Astrocyte (in vitro differentiated cells and primary cell): ENCODE measurements around the gene TES. TPM values are rescaled to one million over a fixed set of nuclear protein-coding genes. Genes with fewer than 3 reads are reported as not detected.

ENCODE experiments used
- DNase-seq: peaks from one replicate; pipeline ENCODE4 v3.0.0-alpha.2; 2010; ENCODE audit warnings: low read depth
- FAIRE-seq: peaks from 2 replicates; lab custom pipeline; 2011; peaks lifted over from hg19 to GRCh38; lab: Jason Lieb, UNC
- H2AFZ ChIP-seq: 2 replicates; pipeline ENCODE4 v1.6.0; 2012; ENCODE audit warnings: low read depth, low read length, inconsistent platforms
- H3K27ac ChIP-seq: 2 replicates; pipeline ENCODE4 v1.5.1; 2011; ENCODE audit warnings: low read depth, low read length, inconsistent platforms
- H3K27me3 ChIP-seq: 2 replicates; pipeline ENCODE4 v1.6.0; 2011; ENCODE audit warnings: low read length, inconsistent platforms; ENCODE audit not compliant: insufficient read depth
- H3K36me3 ChIP-seq: 2 replicates; pipeline ENCODE4 v1.5.1; 2011; ENCODE audit warnings: low read length, inconsistent platforms; ENCODE audit not compliant: insufficient read depth
- H3K4me1 ChIP-seq: 2 replicates; pipeline ENCODE4 v1.5.1; 2011; ENCODE audit warnings: low read length, inconsistent platforms; ENCODE audit not compliant: insufficient read depth
- H3K4me2 ChIP-seq: 2 replicates; pipeline ENCODE4 v1.6.0; 2012; ENCODE audit warnings: low read length, inconsistent platforms
- H3K4me3 ChIP-seq: 2 replicates; pipeline ENCODE4 v1.5.1; 2011; ENCODE audit warnings: low read depth, mild to moderate bottlenecking, low read length, inconsistent platforms; ENCODE audit not compliant: insufficient read depth
- H3K79me2 ChIP-seq: 2 replicates; pipeline ENCODE4 v1.6.0; 2012; ENCODE audit warnings: mild to moderate bottlenecking, low read length, inconsistent platforms; ENCODE audit not compliant: insufficient read depth
- H3K9ac ChIP-seq: 2 replicates; pipeline ENCODE4 v1.6.0; 2012; ENCODE audit warnings: mild to moderate bottlenecking, low read length, inconsistent platforms
- H3K9me3 ChIP-seq: 2 replicates; pipeline ENCODE4 v1.5.1; 2012; ENCODE audit warnings: low read depth, mild to moderate bottlenecking, low read length, inconsistent platforms; ENCODE audit not compliant: insufficient read depth
- H4K20me1 ChIP-seq: 2 replicates; pipeline ENCODE4 v1.6.0; 2012; ENCODE audit warnings: low read length, inconsistent platforms; ENCODE audit not compliant: insufficient read depth
- H3K27ac Mint-ChIP-seq: one replicate; pipeline ENCODE4 v1.8.0; 2021; ENCODE audit warnings: mild to moderate bottlenecking, mixed read lengths; ENCODE audit not compliant: unreplicated experiment
- H3K27me3 Mint-ChIP-seq: one replicate; pipeline ENCODE4 v1.8.0; 2021; ENCODE audit warnings: low read depth, mixed read lengths; ENCODE audit not compliant: unreplicated experiment
- H3K36me3 Mint-ChIP-seq: one replicate; pipeline ENCODE4 v1.8.0; 2021; ENCODE audit warnings: low read depth, mixed read lengths; ENCODE audit not compliant: unreplicated experiment
- H3K4me1 Mint-ChIP-seq: one replicate; pipeline ENCODE4 v1.8.0; 2021; ENCODE audit warnings: low read depth, mixed read lengths; ENCODE audit not compliant: unreplicated experiment
- H3K4me3 Mint-ChIP-seq: one replicate; pipeline ENCODE4 v1.8.0; 2021; ENCODE audit warnings: mild to moderate bottlenecking, moderate library complexity, mixed read lengths; ENCODE audit not compliant: unreplicated experiment
- H3K9me3 Mint-ChIP-seq: one replicate; pipeline ENCODE4 v1.8.0; 2021; ENCODE audit warnings: mild to moderate bottlenecking, mixed read lengths; ENCODE audit not compliant: unreplicated experiment
- EZH2 ChIP-seq: IDR thresholded peaks from 2 replicates; pipeline ENCODE4 v1.6.1; 2012; ENCODE audit warnings: mild to moderate bottlenecking, low read length, inconsistent platforms; ENCODE audit not compliant: insufficient read depth
- total RNA-seq: library from RNA; stranded (reverse); gene quantifications from 2 replicates; pipeline ENCODE4 v1.2.1, GENCODE V29; 2021
- TF ChIP-seq, protein P1 (sequence below): IDR thresholded peaks from 2 replicates; pipeline ENCODE4 v1.5.1; 2011; ENCODE audit warnings: low read depth, mild to moderate bottlenecking, inconsistent platforms, low read length, moderate library complexity; ENCODE audit not compliant: insufficient read depth

TES gene
- total RNA-seq, 1 donor from 2014 or later: 179 TPM

DNA sequence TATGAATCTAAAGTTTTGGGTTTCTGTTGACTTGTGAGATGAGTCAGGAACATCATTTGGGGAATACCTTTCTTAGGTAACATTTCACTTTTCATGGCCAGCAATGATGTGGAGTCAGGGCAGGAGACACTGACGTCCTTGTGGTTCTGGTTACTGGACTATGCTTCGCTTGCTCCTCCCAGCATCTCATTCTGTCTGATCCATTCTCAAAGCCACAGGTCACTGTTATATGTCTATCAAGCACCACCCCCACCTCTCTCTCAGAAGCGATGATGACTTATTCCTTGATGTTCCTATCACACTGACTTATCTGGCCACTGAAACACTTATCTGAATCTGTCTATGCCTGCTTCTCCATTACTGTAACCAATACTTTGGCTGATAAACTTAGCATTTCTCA, 51.6 kb downstream of the TES start:
- no peak overlapping the region for H3K9ac ChIP-seq
- peaks cover 30% of the 10 kb centered on the region for H3K4me1 Mint-ChIP-seq
- no peaks in the 10 kb centered on the region for H3K27me3 ChIP-seq
- no peak overlapping the region for H3K4me3 ChIP-seq
- H3K9me3 ChIP-seq: no peaks in the 10 kb centered on the region
- no peak overlapping the region for H2AFZ ChIP-seq
- TF ChIP-seq EZH2: no peak
- TF ChIP-seq, protein P1, sequence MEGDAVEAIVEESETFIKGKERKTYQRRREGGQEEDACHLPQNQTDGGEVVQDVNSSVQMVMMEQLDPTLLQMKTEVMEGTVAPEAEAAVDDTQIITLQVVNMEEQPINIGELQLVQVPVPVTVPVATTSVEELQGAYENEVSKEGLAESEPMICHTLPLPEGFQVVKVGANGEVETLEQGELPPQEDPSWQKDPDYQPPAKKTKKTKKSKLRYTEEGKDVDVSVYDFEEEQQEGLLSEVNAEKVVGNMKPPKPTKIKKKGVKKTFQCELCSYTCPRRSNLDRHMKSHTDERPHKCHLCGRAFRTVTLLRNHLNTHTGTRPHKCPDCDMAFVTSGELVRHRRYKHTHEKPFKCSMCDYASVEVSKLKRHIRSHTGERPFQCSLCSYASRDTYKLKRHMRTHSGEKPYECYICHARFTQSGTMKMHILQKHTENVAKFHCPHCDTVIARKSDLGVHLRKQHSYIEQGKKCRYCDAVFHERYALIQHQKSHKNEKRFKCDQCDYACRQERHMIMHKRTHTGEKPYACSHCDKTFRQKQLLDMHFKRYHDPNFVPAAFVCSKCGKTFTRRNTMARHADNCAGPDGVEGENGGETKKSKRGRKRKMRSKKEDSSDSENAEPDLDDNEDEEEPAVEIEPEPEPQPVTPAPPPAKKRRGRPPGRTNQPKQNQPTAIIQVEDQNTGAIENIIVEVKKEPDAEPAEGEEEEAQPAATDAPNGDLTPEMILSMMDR: no peak
- H3K36me3 Mint-ChIP-seq: peaks cover 7% of the 10 kb centered on the region
- no peaks in the 10 kb centered on the region for H4K20me1 ChIP-seq
- no peak overlapping the region for H3K4me3 Mint-ChIP-seq
- H3K9me3 Mint-ChIP-seq: no peaks in the 10 kb centered on the region
- H3K36me3 ChIP-seq: peaks cover 9% of the 10 kb centered on the region
- peaks cover 22% of the 10 kb centered on the region for H3K4me1 ChIP-seq
- no peak overlapping the region for H3K27ac ChIP-seq
- no peak for DNase-seq
- no peak for FAIRE-seq
- peaks cover 2% of the 10 kb centered on the region for H3K79me2 ChIP-seq
- no peak overlapping the region for H3K4me2 ChIP-seq
- no peaks in the 10 kb centered on the region for H3K27me3 Mint-ChIP-seq
- H3K27ac Mint-ChIP-seq: peak overlapping the region; percentile 16

GRCh38 chr7:116265881-116266280, 55.5 kb downstream of the TES start:
- no peak overlapping the region for H3K4me2 ChIP-seq
- no peak overlapping the region for H3K27ac ChIP-seq
- FAIRE-seq (peak; percentile 20), DNase-seq (no peak)
- peaks cover 2% of the 10 kb centered on the region for H3K79me2 ChIP-seq
- no peaks in the 10 kb centered on the region for H3K36me3 ChIP-seq
- H4K20me1 ChIP-seq: no peaks in the 10 kb centered on the region
- H3K27ac Mint-ChIP-seq: no peak overlapping the region
- no peaks in the 10 kb centered on the region for H3K9me3 Mint-ChIP-seq
- H3K36me3 Mint-ChIP-seq: peaks cover 3% of the 10 kb centered on the region
- no peaks in the 10 kb centered on the region for H3K27me3 ChIP-seq
- H3K9ac ChIP-seq: no peak overlapping the region
- H3K4me1 ChIP-seq: peaks cover 16% of the 10 kb centered on the region
- H3K4me3 Mint-ChIP-seq: no peak overlapping the region
- TF ChIP-seq, protein P1: no peak
- no peak for TF ChIP-seq EZH2
- no peaks in the 10 kb centered on the region for H3K9me3 ChIP-seq
- H3K4me1 Mint-ChIP-seq: peaks cover 30% of the 10 kb centered on the region
- no peak overlapping the region for H2AFZ ChIP-seq
- no peak overlapping the region for H3K4me3 ChIP-seq
- no peaks in the 10 kb centered on the region for H3K27me3 Mint-ChIP-seq

GRCh38 chr7:116269466-116269865, 59.1 kb downstream of the TES start:
- no peaks in the 10 kb centered on the region for H3K36me3 ChIP-seq
- H3K36me3 Mint-ChIP-seq: no peaks in the 10 kb centered on the region
- peak overlapping the region; percentile 3 for H3K27ac Mint-ChIP-seq
- H3K4me1 Mint-ChIP-seq: peaks cover 46% of the 10 kb centered on the region
- H3K27ac ChIP-seq: no peak overlapping the region
- FAIRE-seq: peak; percentile 60
- TF ChIP-seq, protein P1: no peak
- DNase-seq: no peak
- H3K27me3 ChIP-seq: no peaks in the 10 kb centered on the region
- H3K4me3 Mint-ChIP-seq: no peak overlapping the region
- H4K20me1 ChIP-seq: no peaks in the 10 kb centered on the region
- H3K9ac ChIP-seq: no peak overlapping the region
- peaks cover 33% of the 10 kb centered on the region for H3K4me1 ChIP-seq
- no peaks in the 10 kb centered on the region for H3K27me3 Mint-ChIP-seq
- peaks cover 3% of the 10 kb centered on the region for H3K79me2 ChIP-seq
- H3K4me2 ChIP-seq: no peak overlapping the region
- H3K9me3 ChIP-seq: no peaks in the 10 kb centered on the region
- no peaks in the 10 kb centered on the region for H3K9me3 Mint-ChIP-seq
- H2AFZ ChIP-seq: no peak overlapping the region
- H3K4me3 ChIP-seq: no peak overlapping the region
